ENCODE measurements around the gene RAB6B.

GRCh38 chr3:133781570-133781969 is 114.1 kb downstream of the RAB6B start:
- TF ChIP-seq CTCF (optimal IDR thresholded peaks at IDR 0.05 in 1 of 3, IDR thresholded peaks at IDR 0.05 in 1 of 3, conservative IDR thresholded peaks at IDR 0.05 in 1 of 3; ENCODE audit: extremely low read depth in 1 of 3, insufficient read depth in 2 of 3, low read length in 3 of 3), result no peak
- TF ChIP-seq EZH2 (IDR thresholded peaks at IDR 0.05; ENCODE audit: low read length), result no peak
